Karpas-422 (cell line): Measurements from ENCODE around the gene VCPKMT. TPM values are rescaled to one million over a fixed set of nuclear protein-coding genes. Genes with fewer than 3 reads are reported as not detected.

ENCODE experiments used
- DNase-seq: peaks from one replicate; pipeline ENCODE4 v3.0.0-alpha.2; 2015
- H2AFZ ChIP-seq: fragments of 200-600 bp; sonication (generic); 2 replicates; pipeline ENCODE4 v1.6.1; 2014; ENCODE audit warnings: antibody characterized with exemption, low read length, mixed read lengths
- H3K27ac ChIP-seq: fragments of 200-600 bp; sonication (generic); 2 replicates; pipeline ENCODE4 v1.5.1; 2014; ENCODE audit warnings: mild to moderate bottlenecking, low read length, moderate library complexity
- H3K27me3 ChIP-seq: fragments of 200-600 bp; sonication (generic); 2 replicates; pipeline ENCODE4 v1.6.1; 2014; ENCODE audit warnings: low read length, mixed read lengths
- H3K36me3 ChIP-seq: fragments of 200-600 bp; sonication (generic); 2 replicates; pipeline ENCODE4 v1.6.1; 2014; ENCODE audit warnings: low read length, mixed read lengths; ENCODE audit not compliant: insufficient read depth
- H3K4me1 ChIP-seq: fragments of 200-600 bp; sonication (generic); 2 replicates; pipeline ENCODE4 v1.6.1; 2014; ENCODE audit warnings: mild to moderate bottlenecking, low read length, mixed read lengths
- H3K4me2 ChIP-seq: fragments of 200-600 bp; sonication (generic); 2 replicates; pipeline ENCODE4 v1.6.1; 2014; ENCODE audit warnings: low read length, low read depth, mild to moderate bottlenecking; ENCODE audit not compliant: poor library complexity, severe bottlenecking
- H3K4me3 ChIP-seq: fragments of 200-600 bp; sonication (generic); 2 replicates; pipeline ENCODE4 v1.5.1; 2014; ENCODE audit warnings: mild to moderate bottlenecking, antibody characterized with exemption, low read length, mixed read lengths
- H3K79me2 ChIP-seq: fragments of 200-600 bp; sonication (generic); 2 replicates; pipeline ENCODE4 v1.6.1; 2014; ENCODE audit warnings: mild to moderate bottlenecking, low read length, mixed read lengths
- H3K9ac ChIP-seq: fragments of 200-600 bp; sonication (generic); 2 replicates; pipeline ENCODE4 v1.6.0; 2014; ENCODE audit warnings: low read length
- H3K9me2 ChIP-seq: fragments of 200-600 bp; sonication (generic), shearing (Covaris generic); replicated peaks from 2 replicates; pipeline ENCODE4 v1.6.0; 2014; ENCODE audit warnings: mild to moderate bottlenecking, low read length, moderate library complexity; ENCODE audit not compliant: insufficient read depth
- H3K9me3 ChIP-seq: fragments of 300-700, 200-600 bp; sonication (generic); 2 replicates; pipeline ENCODE4 v1.6.1; 2014; ENCODE audit warnings: low read length, mixed read lengths
- H4K20me1 ChIP-seq: fragments of 200-600 bp; sonication (generic); 2 replicates; pipeline ENCODE4 v1.6.1; 2014; ENCODE audit warnings: mild to moderate bottlenecking, antibody characterized with exemption, low read length, low read depth; ENCODE audit not compliant: insufficient read depth
- total RNA-seq: library from RNA; depleted of rRNA; stranded (reverse); fragments of >200 nt; shearing (Covaris generic); gene quantifications from 2 replicates; pipeline ENCODE4 v1.2.3, GENCODE V29; 2014; ENCODE audit warnings: low replicate concordance

The VCPKMT gene
- total RNA-seq, 1 experiment from 2014 or later: 25.6 TPM

- Histone ChIP-seq H3K79me2 (no peaks in the 10 kb centered on the region), H3K4me2 (no peak overlapping the region)
These were observed 47.0 kb downstream of the VCPKMT start for GRCh38 chr14:50069325-50069724.

GRCh38 chr14:50068496-50068895 lies 47.9 kb downstream of the VCPKMT start:
- H3K9ac ChIP-seq: no peak overlapping the region
- no peaks in the 10 kb centered on the region for H3K9me3 ChIP-seq
- no peak overlapping the region for H3K27ac ChIP-seq
- H3K9me2 ChIP-seq: no peaks in the 10 kb centered on the region
- H4K20me1 ChIP-seq: no peaks in the 10 kb centered on the region
- no peaks in the 10 kb centered on the region for H3K36me3 ChIP-seq
- H2AFZ ChIP-seq: no peak overlapping the region
- no peak for DNase-seq
- H3K79me2 ChIP-seq: no peaks in the 10 kb centered on the region
- no peaks in the 10 kb centered on the region for H3K27me3 ChIP-seq
- no peak overlapping the region for H3K4me2 ChIP-seq
- peaks cover 4% of the 10 kb centered on the region; the same call in 1 of the 2 replicates for H3K4me1 ChIP-seq
- H3K4me3 ChIP-seq: no peak overlapping the region

More at GRCh38 chr14:50069325-50069724, 47.0 kb downstream of the VCPKMT start:
- Histone ChIP-seq H3K27me3 (no peaks in the 10 kb centered on the region), H3K36me3 (no peaks in the 10 kb centered on the region), H3K4me3 (no peak overlapping the region), H3K27ac (no peak overlapping the region), H3K9ac (no peak overlapping the region), H3K9me2 (no peaks in the 10 kb centered on the region), H3K9me3 (no peaks in the 10 kb centered on the region), H4K20me1 (no peaks in the 10 kb centered on the region), H2AFZ (no peak overlapping the region), H3K4me1 (peaks cover 4% of the 10 kb centered on the region; the same call in 1 of the 2 replicates)
- DNase-seq: no peak

GRCh38 chr14:50067723-50068495 lies 48.5 kb downstream of the VCPKMT start:
- Histone ChIP-seq H3K4me1 (peaks cover 7% of the 10 kb centered on the region), H3K9ac (no peak overlapping the region), H3K4me3 (no peak overlapping the region), H3K9me2 (no peaks in the 10 kb centered on the region), H2AFZ (no peak overlapping the region), H3K79me2 (no peaks in the 10 kb centered on the region), H3K27me3 (no peaks in the 10 kb centered on the region), H3K36me3 (no peaks in the 10 kb centered on the region), H3K9me3 (no peaks in the 10 kb centered on the region), H3K27ac (no peak overlapping the region), H4K20me1 (no peaks in the 10 kb centered on the region), H3K4me2 (no peak overlapping the region)
- no peak for DNase-seq

GRCh38 chr14:50065583-50065982 lies 50.8 kb downstream of the VCPKMT start:
- Histone ChIP-seq H3K27me3 (no peaks in the 10 kb centered on the region), H3K27ac (no peak overlapping the region), H2AFZ (no peak overlapping the region), H4K20me1 (no peaks in the 10 kb centered on the region), H3K79me2 (no peaks in the 10 kb centered on the region), H3K9ac (no peak overlapping the region), H3K9me2 (no peaks in the 10 kb centered on the region), H3K4me1 (peaks cover 28% of the 10 kb centered on the region), H3K36me3 (no peaks in the 10 kb centered on the region), H3K4me3 (no peak overlapping the region), H3K4me2 (no peak overlapping the region), H3K9me3 (no peaks in the 10 kb centered on the region)
- no peak for DNase-seq

GRCh38 chr14:50064993-50065392 lies 51.4 kb downstream of the VCPKMT start:
- Histone ChIP-seq H3K4me1 (peaks cover 28% of the 10 kb centered on the region), H3K27ac (no peak overlapping the region), H3K79me2 (no peaks in the 10 kb centered on the region), H3K4me2 (no peak overlapping the region), H3K4me3 (no peak overlapping the region), H3K9ac (no peak overlapping the region), H4K20me1 (no peaks in the 10 kb centered on the region), H3K9me3 (no peaks in the 10 kb centered on the region), H3K36me3 (no peaks in the 10 kb centered on the region), H3K27me3 (no peaks in the 10 kb centered on the region), H3K9me2 (no peaks in the 10 kb centered on the region), H2AFZ (no peak overlapping the region)
- DNase-seq: no peak

GRCh38 chr14:50063876-50064420 lies 52.4 kb downstream of the VCPKMT start:
- no peaks in the 10 kb centered on the region for H3K79me2 ChIP-seq
- no peak overlapping the region for H2AFZ ChIP-seq
- H3K9ac ChIP-seq: no peak overlapping the region
- H3K36me3 ChIP-seq: no peaks in the 10 kb centered on the region
- H3K9me2 ChIP-seq: no peaks in the 10 kb centered on the region
- H4K20me1 ChIP-seq: no peaks in the 10 kb centered on the region
- peaks cover 28% of the 10 kb centered on the region for H3K4me1 ChIP-seq
- H3K27ac ChIP-seq: no peak overlapping the region
- H3K4me3 ChIP-seq: no peak overlapping the region
- no peak for DNase-seq
- H3K4me2 ChIP-seq: no peak overlapping the region
- no peaks in the 10 kb centered on the region for H3K9me3 ChIP-seq
- no peaks in the 10 kb centered on the region for H3K27me3 ChIP-seq

- no peaks in the 10 kb centered on the region for H3K79me2 ChIP-seq
- DNase-seq: peak; percentile 73
- H3K9me3 ChIP-seq: no peaks in the 10 kb centered on the region
- peak overlapping the region; percentile 40 for H3K4me2 ChIP-seq
- no peaks in the 10 kb centered on the region for H3K27me3 ChIP-seq
- H3K4me1 ChIP-seq: peaks cover 28% of the 10 kb centered on the region
- no peaks in the 10 kb centered on the region for H3K9me2 ChIP-seq
- peak overlapping the region; percentile 27; the same call in 1 of the 2 replicates for H3K4me3 ChIP-seq
- no peaks in the 10 kb centered on the region for H3K36me3 ChIP-seq
- H3K27ac ChIP-seq: peak overlapping the region; percentile 45
- peak overlapping the region; percentile 50 for H3K9ac ChIP-seq
- peak overlapping the region; percentile 92; the same call in 1 of the 2 replicates for H2AFZ ChIP-seq
- H4K20me1 ChIP-seq: no peaks in the 10 kb centered on the region
These were observed 53.8 kb downstream of the VCPKMT start for GRCh38 chr14:50062438-50063085.
